ENCODE results near the gene ADH1A. TPM values are rescaled to one million over a fixed set of nuclear protein-coding genes. Genes with fewer than 3 reads are reported as not detected.
A peak's percentile ranks its signal among the peaks of the same experiment; 100 is the strongest.
"Not testable (repeated sequence)": the region's sequence is repeated elsewhere in the genome, so short reads cannot be mapped to it uniquely, and the experiment has no call there.

The ADH1A gene
- total and polyA plus RNA-seq, 2 of the 13 experiments (the other 11 are each of a cell fraction or from before 2014, with no cell fraction given) = 0.13 TPM; not detected in 1

GRCh38 chr4:99321241-99322191, 30.7 kb upstream of the ADH1A start, which contains the start of gene ADH1B:
TSS of gene ADH1B (minus strand) at chr4:99321401. CDS start at chr4:99321331, 70 bp downstream.
- H3K4me1 ChIP-seq (ENCODE audit: insufficient read depth, low read length) = 0 out of 2 replicates have a peak, but pooled peaks cover 7% of the 10 kb centered on the region
- ChIA-PET POLR2A (no interaction called here), CTCF (ENCODE audit: low intra/inter-chr PET ratio, low total read pairs) (no interaction called here)
- H3K9ac ChIP-seq (ENCODE audit: insufficient read depth, low read depth, low read length) = no peak within 1 kb of the TSS
- H3K4me3 ChIP-seq (replicated peaks in 1 of 3; ENCODE audit: insufficient read depth in 1 of 3, low read depth in 2 of 3, low read length in 3 of 3) = no peak within 1 kb of the TSS
- H3K27me3 ChIP-seq (ENCODE audit: control insufficient read depth in 1 of 2, insufficient read depth in 2 of 2, low read length in 2 of 2) = no peaks in the 10 kb centered on the region
- in situ Hi-C loops (cut with HindIII; ENCODE audit: extremely low pct_ligation_motif_present, low pct_unique_long_range_greater_than_20kb) (no loop called here), intact Hi-C loops (cut with micrococcal nuclease; ENCODE audit: unreplicated experiment) (no loop called here)
- no peaks in the 10 kb centered on the region for H3K36me3 ChIP-seq (replicated peaks in 1 of 2; ENCODE audit: control insufficient read depth in 1 of 2, insufficient read depth in 2 of 2, low read length in 2 of 2)
- no peak for FAIRE-seq
- TF ChIP-seq POLR2AphosphoS2 (IDR thresholded peaks at IDR 0.05; ENCODE audit: low read depth, low read length) = no peak
- TF ChIP-seq SNRNP70 (IDR thresholded peaks at IDR 0.05; ENCODE audit: low read depth, low read length) = no peak
- TF ChIP-seq MAFG (CRISPR knock-in tag; IDR thresholded peaks at IDR 0.05) = no peak
- no peak for TF ChIP-seq MAZ (IDR thresholded peaks at IDR 0.05; ENCODE audit: borderline replicate concordance, low read depth, low read length)
- TF ChIP-seq MAZ (CRISPR knock-in tag; IDR thresholded peaks at IDR 0.05; ENCODE audit: low read depth) = no peak
- TF ChIP-seq MIER2 (CRISPR knock-in tag; IDR thresholded peaks at IDR 0.05) = no peak
- no peak for TF ChIP-seq ZNF343 (CRISPR knock-in tag; IDR thresholded peaks at IDR 0.05)
- TF ChIP-seq SMC3 (IDR thresholded peaks at IDR 0.05; ENCODE audit: low read length) = no peak
- TF ChIP-seq SAFB2 (CRISPR knock-in tag; IDR thresholded peaks at IDR 0.05; ENCODE audit: borderline replicate concordance, low read depth) = no peak
- TF ChIP-seq ZNF75D (CRISPR knock-in tag; IDR thresholded peaks at IDR 0.05; ENCODE audit: borderline replicate concordance) = no peak
- TF ChIP-seq ZNF614 (CRISPR knock-in tag; IDR thresholded peaks at IDR 0.05; ENCODE audit: borderline replicate concordance) = no peak
- TF ChIP-seq REL (CRISPR knock-in tag; conservative IDR thresholded peaks at IDR 0.05) = no peak
- no peak for TF ChIP-seq ZNF766 (CRISPR knock-in tag; IDR thresholded peaks at IDR 0.05; ENCODE audit: borderline replicate concordance)
- no peak for TF ChIP-seq ZNF652 (CRISPR knock-in tag; IDR thresholded peaks at IDR 0.05; ENCODE audit: borderline replicate concordance, low read depth)
- H3K4me2 ChIP-seq (ENCODE audit: low read depth, low read length) = peak within 1 kb of the TSS; percentile 30
- H3K79me2 ChIP-seq (ENCODE audit: insufficient read depth, low read length) = no peaks in the 10 kb centered on the region
- 0 out of 2 replicates have a peak, but pooled peaks cover 6% of the 10 kb centered on the region for H3K9me3 ChIP-seq (ENCODE audit: low read length)
- ATAC-seq = no peak
- no peaks in the 10 kb centered on the region for H4K20me1 ChIP-seq (ENCODE audit: insufficient read depth, low read length)
- no peak for DNase-seq (ENCODE audit: low spot score)
- WGBS (ENCODE audit: low lambda C conversion rate) = 23% methylated on average over 8 of the region's 8 CpGs
- no TSS peak for BruUV-seq (replicated peaks)
- no peak within 1 kb of the TSS for H2AFZ ChIP-seq (ENCODE audit: low read length)
- no peak within 1 kb of the TSS for H3K27ac ChIP-seq (ENCODE audit: extremely low read length, insufficient read depth, low read length)

- FAIRE-seq; ATAC-seq; H3K4me1 ChIP-seq (ENCODE audit: insufficient read depth, low read length); POLR2A ChIA-PET; H4K20me1 ChIP-seq (ENCODE audit: insufficient read depth, low read length); H3K9ac ChIP-seq (ENCODE audit: insufficient read depth, low read depth, low read length); H3K27me3 ChIP-seq (ENCODE audit: control insufficient read depth in 1 of 2, insufficient read depth in 2 of 2, low read length in 2 of 2); BruUV-seq (replicated peaks); CTCF ChIA-PET (ENCODE audit: low intra/inter-chr PET ratio, low total read pairs); H3K4me2 ChIP-seq (ENCODE audit: low read depth, low read length); H3K4me3 ChIP-seq (replicated peaks in 1 of 3; ENCODE audit: insufficient read depth in 1 of 3, low read depth in 2 of 3, low read length in 3 of 3); H3K79me2 ChIP-seq (ENCODE audit: insufficient read depth, low read length); H3K36me3 ChIP-seq (replicated peaks in 1 of 2; ENCODE audit: control insufficient read depth in 1 of 2, insufficient read depth in 2 of 2, low read length in 2 of 2); H3K27ac ChIP-seq (ENCODE audit: extremely low read length, insufficient read depth, low read length); DNase-seq (ENCODE audit: low spot score); H3K9me3 ChIP-seq (ENCODE audit: low read length); intact Hi-C loops (cut with micrococcal nuclease; ENCODE audit: unreplicated experiment); in situ Hi-C loops (cut with HindIII; ENCODE audit: extremely low pct_ligation_motif_present, low pct_unique_long_range_greater_than_20kb); H2AFZ ChIP-seq (ENCODE audit: low read length): not testable (repeated sequence)
- WGBS (ENCODE audit: low lambda C conversion rate) = 67% methylated on average over 8 of the region's 8 CpGs
These were observed 27.0 kb upstream of the ADH1A start for GRCh38 chr4:99317811-99318210.

All from HepG2 (cell line).